ENCODE measurements around the gene LCN9.
"Not testable (repeated sequence)": the region's sequence is repeated elsewhere in the genome, so short reads cannot be mapped to it uniquely, and the experiment has no call there.

Gene LCN9, protein sequence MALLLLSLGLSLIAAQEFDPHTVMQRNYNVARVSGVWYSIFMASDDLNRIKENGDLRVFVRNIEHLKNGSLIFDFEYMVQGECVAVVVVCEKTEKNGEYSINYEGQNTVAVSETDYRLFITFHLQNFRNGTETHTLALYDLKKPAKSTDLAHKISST

DNA sequence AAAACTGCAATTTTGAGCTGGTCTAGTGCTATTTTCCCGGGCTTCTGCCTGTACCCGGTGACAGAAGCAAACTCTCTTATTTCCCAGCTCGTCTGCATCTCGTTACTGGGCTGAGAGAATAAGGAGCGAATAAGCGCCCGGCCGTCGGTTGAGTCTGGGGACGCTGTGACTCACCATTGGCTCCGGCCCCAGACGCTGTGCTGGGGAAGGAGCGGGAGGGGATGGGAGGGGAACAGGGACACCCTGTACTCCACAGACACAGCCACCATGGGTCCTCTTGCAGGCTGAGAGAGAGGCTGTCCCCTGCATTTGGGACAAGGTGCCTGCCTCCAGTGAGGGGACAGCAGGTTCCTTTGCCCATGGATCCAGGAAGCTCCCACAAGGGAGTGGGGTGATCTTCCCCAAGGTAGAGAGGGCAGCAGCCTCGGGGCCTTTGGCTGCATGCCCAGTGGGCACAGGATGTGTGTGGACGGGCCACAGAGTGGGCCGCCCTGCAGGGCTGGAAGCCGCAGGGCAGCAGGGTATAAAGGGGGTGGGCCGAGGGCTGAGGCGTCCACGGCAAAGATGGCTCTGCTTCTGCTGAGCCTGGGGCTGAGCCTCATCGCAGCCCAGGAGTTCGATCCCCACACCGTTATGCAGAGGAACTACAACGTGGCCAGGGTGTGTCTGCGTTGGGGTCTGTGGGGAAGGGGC lies at the start of gene LCN9:
LCN9 (plus strand) TSS at position 552 of the 693 bp plus-strand sequence; CDS start at position 565, 13 bp downstream.
- no peak for DNase-seq (ENCODE audit: low read depth in 3 of 3)

DNA sequence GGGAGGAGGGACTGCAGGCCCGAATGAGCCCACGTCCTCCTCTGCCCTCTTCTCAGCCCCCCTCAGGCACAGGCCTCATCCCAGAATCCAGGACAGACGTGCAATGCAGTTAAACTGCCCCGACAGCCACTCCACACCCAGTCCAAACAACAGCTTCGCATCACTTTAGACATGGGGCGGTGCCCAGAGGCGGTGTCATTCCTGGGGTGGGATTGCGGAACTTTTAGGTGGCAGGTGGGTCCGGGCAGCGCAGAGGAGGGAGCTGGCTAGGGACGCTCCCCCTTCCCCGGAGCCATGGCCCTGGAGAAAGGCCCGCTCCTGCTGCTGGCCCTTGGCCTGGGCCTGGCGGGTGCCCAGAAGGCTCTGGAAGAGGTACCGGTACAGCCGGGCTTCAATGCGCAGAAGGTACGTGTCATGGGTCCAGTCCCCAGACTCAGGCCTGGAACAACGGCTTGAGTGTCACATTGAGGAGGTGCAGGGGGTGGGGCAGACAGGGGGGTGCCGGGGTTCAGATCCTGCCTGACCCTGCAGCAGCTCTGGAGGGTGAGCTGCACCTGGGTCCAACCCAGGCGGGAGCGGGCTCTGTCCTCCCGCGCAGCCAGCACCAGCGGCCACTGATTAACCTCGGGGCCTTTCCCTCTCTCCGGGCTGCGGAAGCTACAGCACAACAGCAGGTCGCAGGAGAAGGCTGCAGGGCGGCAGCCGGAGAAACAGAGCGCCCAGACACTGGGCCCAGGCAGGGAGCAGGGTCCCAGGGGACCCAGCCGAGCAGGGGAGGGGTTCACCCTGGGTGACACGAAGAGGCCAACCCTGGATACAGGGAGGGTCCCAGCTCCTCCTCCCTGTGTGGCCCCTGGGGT lies 48.9 kb upstream of the LCN9 start:
- no peak for DNase-seq (ENCODE audit: low read depth in 3 of 3)

DNA sequence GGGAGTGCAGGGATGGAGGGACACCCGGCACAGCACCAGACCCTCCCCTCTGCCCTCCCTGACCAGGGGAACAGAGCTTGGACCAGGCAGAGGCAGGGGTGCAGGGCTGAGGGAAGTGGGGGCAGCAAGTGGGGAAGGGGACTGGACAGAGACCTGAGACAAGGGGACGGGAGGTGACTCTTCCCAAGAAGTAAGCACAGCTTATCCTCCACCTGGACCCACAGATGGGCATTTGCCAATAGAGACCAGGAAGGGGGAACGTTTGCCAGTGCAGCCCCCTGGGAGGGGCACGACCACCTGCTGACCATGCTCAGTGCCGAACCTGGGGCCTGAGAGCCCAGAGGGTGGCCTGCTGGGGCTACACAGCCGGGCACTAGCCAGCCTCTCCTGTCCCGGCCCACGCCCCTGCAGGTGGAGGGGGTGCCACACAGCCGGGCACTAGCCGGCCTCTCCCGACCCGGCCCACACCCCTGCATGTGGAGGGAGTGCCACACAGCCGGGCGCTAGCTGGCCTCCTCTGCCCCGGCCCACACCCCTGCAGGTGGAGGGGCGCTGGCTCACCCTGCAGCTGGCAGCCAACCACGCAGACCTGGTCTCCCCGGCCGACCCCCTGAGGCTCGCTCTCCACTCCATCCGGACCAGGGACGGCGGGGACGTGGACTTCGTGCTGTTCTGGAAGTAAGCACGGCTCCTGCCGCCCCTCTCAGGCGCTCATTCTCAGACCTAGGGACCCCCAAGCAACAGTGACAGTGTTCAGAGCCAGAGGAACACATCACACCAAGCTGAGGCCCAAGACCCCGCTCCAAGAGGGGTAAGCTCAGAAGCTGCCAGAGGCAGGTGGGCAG lies 48.1 kb upstream of the LCN9 start:
- DNase-seq (ENCODE audit: low read depth in 3 of 3): no peak

DNA sequence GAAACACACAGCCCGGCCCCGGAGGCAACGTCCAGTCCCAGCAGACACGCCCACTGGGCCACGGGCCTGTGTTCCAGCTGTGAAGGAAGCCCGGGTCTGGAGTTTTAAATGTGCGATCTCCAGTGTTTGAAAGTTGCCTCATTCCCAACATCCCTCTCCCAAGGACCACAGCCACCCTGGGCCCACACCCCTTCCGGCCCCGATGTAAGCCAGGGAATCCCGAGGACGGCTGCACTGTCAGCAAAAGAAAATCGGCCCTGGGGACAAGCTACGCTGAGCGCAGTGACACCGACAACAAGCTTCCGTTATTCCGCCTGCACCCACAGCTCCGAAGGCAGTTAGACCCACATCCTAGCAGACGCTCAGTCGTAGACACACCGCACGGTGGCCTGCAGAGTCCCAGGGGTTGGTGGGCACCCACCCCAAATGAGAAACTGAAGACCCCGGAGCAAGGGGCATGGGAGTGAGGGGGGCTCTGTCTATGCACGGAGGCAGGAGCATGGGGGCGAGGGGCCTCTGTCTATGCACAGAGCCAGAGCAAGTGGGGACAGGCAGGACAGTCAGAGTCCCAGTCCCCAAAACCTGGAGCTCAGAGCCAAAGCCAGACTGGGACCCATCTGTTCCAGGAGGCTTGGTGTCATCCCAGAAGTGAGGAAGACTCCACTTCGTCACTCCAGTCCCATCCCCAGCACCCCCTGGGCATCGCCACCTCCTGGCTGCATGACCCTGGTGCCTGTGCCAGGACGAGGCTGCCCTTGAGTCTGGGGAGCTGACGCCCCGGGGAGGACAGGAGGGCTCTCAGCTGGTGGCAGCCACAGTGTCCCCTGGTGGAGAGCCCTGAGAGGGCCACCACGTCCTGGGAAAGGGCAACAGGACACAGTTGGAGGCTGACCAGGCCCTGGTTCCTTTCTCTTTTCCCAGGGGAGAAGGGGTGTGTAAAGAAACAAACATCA lies 47.2 kb upstream of the LCN9 start:
- DNase-seq (ENCODE audit: low read depth in 3 of 3): no peak

DNA sequence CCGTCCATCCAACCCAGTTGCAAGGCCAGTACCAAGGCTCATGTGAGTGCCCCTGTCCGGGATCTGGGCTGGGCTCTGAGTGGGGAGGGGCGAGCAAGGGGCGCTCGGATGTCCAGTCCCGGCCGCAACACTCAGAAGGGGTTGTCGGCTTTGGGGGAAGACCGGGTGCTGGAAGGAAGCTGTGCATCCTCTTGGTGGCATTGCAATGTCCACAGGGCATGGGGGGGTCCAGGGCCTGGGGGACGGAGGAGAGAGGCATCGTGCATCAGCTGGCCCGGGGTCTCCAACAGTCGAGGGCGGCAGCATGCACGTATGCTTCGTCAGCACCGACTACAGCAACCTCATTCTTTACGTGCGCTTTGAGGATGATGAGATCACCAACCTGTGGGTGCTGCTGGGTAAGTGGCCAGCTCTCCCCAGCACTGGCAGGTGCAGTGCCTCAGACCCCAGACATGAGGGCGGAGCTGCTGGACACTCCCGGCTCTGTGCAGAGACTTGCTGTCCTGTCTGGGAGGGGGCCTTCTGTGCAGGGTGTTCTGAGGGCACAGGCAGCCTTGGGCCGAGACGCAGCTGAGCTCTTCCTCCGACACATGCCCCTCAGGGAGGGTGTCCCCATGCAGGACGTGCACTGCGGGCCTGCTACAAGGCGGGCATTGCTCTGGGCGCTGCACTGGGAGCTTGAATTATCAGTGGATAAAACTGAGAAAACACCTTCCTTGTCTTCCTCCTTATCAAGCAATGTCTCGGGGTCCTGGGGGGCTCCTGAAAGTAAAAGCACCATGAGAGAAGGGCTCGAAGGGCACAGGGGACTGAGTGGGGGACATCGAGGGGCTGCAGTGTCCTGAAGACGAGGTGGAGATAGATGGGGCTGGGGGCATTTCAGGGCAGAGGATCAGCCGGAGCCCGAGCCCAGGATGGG lies 46.2 kb upstream of the LCN9 start:
- no peak for DNase-seq (ENCODE audit: low read depth in 3 of 3)

DNA sequence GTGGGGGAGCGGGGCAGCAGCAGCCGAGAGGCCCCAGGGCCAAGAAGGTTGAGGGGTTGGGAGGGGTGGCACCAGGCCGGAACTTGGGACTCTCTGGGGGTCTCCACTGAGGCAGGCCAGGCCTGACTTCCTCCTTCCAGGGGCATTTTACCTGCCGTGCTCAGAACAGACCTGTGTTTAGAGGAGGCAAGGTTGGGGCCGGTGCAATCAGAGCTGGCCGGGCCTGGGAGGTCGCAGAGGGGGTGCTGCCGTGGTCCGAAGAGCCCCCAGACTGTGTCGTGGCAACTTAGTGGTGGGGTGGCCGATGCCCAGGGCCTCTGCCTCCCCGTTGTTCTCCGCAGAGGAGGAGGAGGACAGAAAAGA lies 45.6 kb upstream of the LCN9 start:
- no peak for DNase-seq (ENCODE audit: low read depth in 3 of 3)

DNA sequence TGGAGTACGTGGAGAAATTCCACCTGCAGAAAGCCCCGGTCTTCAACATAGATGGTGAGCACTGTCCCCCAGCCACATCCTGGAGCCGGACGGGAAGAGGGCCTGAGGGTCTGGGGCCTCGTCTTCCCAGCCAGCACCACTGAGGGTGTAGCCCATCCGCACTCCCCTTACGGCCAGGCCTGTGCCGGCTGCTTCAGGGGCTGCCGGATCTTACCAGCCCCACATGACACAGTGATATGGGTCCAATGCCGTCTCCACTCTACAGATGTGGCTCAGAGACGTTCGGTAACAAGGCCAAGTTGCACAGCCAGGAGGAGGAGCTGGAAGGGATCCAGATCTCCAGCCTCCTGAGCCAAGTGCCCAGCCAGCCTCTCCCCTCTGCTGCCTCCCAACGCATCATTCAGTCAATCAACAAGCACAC lies 45.1 kb upstream of the LCN9 start:
- DNase-seq (ENCODE audit: low read depth in 3 of 3): no peak

DNA sequence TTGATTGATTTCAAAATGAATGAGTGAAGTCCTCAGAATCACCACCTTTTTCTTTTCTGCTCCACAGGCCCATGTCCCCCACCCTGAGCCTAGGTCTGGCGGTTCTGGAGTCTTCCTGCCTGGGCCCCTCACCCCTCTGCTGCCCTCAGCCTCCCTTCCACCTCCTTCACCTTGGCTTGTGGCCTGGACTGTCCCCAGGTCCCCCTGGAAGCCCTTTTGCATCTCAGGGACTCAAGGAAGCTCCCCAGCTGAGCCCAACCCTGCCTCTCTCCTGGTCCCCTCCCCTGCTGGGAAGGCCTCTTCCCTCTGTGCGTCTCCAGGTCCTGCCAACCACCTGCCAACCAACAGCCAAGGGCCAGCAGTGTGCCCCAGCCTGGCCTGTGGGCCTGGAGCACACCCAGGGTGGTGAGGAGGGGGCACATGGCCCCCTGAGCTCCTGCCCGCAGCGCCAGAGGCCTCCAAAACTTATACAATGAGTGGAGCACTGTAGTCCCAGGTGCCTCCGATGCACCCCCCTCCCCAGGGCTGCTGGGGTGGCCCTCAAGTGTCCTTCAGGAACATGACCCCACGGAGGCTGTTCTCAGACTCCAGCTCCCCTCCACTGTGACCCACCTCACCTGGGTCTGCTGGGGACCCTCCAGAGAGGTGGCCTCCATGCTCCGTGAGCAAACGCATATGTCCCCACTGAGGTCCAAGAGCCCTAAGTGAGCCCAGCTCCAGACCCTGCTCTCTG lies 44.1 kb upstream of the LCN9 start:
- DNase-seq (ENCODE audit: low read depth in 3 of 3): no peak

DNA sequence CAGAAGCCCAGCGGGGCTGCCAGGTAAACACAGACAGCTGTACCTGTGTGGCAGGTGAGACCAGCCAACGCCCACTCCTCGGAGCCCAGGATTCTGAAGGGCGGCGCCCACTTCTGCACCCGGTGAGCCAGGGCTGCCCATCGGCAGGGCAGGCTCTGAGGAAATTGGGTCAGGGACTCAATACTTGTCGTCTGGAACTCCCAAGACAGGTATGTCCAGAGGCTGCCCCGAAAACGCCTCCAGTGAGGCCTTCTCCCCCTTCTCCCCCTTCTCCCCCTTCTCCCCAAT lies 43.6 kb upstream of the LCN9 start:
- no peak for DNase-seq (ENCODE audit: low read depth in 3 of 3)

DNA sequence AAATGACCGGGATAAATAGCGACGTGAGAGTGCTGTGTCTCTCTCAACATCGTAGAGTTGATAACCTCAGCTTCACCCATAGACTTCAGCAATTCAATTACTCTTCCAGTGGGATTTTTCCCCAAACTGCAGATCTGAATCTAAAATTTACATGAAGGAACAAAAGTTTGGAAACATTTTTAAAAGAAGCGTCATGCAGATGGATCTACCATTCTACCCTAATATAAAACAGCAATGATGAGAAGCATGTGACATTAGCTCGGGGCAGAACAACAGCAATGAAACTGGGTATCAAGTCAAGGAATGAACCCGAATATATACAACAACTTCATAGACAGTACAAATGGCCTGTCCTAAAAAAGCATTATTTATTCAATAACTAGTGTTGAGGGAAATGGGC lies 42.6 kb upstream of the LCN9 start:
- no peak for DNase-seq (ENCODE audit: low read depth in 3 of 3)

DNA sequence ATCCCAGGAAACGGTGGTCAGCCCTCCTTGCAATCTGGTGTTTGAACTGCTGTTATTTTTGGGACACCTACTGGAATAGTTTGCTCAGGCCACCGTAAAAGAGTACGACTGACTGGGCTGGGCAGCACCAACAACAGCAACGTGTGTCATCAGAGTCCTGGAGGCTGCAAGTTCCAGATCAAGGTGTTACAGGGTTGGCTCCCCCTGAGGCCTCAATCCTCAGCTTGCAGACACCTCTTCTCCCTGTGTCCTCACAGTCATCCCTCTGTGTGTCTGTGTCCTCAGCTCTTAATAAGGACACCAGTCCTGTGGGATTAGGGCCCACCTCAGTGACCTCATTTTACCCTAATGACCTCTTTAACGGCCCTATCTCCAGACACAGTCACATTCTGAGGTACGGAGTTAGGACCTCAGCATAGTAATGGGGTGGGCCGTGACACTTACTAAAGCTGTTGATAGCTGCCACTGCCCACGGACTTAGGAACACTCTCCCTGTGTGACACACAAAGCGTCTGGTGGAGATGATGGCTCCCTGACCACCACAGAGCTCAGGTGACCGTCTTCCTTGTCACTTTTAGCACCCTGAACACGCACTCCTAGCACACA lies 40.6 kb upstream of the LCN9 start:
- DNase-seq (ENCODE audit: low read depth in 3 of 3): no peak

DNA sequence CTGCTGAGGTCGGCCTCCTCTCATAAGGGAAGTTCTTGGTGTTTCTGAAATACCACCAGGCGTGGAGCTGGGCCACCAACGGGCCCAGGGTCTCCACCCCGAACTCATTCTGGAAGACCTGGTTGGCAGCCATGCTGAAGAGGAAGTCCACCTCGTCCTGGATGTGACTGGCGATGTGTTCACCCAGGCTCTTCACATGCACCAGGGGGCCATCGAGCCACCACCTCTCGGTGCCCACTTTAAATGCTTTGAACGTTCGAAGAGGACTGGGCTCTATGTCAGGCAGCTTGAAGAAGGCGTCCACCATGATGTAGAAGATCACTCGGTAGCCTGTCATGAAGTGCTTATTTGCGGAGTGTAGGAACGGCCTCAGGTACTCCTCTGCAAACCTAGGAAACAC lies 38.8 kb upstream of the LCN9 start:
- no peak for DNase-seq (ENCODE audit: low read depth in 3 of 3)

DNA sequence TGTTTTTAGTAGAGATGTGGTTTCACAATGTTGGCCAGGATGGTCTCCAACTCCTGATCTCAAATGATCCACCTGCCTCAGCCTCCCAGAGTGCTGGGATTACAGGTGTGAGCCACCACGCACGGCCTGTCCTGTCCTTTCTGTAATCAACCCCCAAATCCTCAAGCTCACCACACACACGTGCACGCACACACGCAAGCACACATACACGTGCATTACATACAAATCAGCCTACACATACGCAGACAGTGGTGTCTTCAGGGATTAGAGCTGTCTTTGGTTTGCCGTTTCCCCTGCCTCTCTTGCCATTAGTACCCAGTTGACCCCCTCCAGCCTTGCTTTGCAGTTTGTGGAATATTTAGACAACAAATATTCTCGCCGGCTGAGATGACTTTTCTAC lies 30.3 kb upstream of the LCN9 start:
- DNase-seq (ENCODE audit: low read depth in 3 of 3): no peak

DNA sequence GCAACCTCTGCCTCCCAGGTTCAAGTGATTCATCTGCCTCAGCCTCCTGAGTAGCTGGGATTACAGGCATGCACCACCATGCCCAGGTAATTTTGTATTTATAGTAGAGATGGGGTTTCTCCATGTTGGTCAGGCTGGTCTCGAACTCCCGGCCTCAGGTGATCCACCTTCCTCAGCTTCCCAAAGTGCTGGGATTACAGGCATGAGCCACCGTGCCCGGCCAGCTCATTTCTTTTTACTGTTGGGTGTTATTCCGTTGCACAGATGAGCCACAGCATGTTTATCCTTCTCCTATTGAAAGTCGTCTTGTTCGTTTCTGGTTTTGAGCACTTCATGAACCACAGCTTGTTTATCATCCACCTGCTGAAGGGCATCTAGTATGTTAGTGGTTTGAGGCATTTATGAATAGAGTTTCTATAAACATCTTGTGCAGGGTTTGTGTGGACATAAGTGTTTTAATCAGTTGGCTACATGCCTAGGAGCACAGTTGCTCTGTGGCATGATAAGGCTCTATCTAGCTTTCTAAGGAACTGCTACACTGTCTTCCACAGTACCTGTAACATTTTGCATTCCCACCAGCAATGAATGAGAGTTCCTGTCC lies 26.1 kb upstream of the LCN9 start:
- not testable (repeated sequence) for DNase-seq (ENCODE audit: low read depth in 3 of 3)

DNA sequence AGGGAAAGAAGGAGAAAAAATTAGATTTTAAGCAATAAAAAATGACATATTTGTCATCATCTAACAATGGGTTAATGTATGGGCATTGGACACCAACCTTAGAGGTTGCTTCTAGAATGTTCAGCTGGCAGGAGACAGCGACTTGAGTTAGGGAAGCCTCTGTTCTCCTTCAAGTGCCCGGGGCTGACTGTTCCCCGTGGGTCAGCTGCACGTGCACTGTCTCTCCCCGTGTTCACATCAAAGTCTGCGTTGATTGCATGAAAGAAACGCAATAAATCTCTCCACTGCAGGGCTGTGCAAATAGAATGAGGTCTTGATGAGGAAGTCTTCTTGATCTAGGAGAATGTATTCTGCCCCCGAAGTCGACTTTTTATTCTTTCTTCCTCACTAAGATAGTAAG lies 23.9 kb upstream of the LCN9 start, which contains the start of gene GLT6D1:
GLT6D1 (minus strand) TSS at position 345 of the 400 bp plus-strand sequence. CDS start 353 bp downstream, outside the sequence.
- DNase-seq (ENCODE audit: low read depth in 3 of 3): no peak

DNA sequence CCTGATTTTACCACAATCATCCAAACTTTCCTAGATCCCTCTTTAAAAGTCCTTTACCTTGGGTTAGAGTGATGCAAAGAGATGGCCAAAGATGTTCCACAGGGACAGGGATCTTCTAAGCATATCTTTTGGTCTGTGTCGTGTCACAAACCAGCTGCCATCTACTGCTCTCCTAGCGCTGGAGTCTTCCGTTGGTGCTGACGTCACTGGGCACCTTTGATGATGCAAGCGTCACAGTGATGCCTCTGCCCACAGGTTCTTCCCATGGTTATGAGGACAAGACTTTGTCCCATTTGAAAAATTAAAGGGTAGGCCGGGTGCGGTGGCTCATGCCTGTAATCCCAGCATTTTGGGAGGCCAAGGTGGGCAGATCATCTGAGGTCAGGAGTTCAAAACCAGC lies 22.1 kb upstream of the LCN9 start:
- DNase-seq (ENCODE audit: low read depth in 3 of 3): no peak

DNA sequence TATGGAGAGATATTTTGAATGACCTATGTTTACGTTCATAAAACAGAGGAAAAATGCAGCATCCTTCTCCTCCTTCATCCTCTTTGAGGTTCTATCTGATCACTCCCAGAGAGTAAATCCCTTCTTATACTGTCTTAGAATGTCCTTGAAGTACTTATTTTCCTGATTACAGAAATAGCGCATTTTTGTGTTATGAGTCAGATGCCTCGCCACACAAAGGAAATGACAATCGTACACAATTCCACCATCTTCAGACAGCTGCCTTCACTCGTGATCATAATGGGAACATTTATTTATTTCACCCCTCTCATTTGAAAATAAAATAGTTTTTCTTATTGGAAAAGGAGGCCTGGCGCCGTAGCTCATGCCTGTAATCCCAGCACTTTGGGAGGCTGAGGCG lies 21.4 kb upstream of the LCN9 start:
- DNase-seq (ENCODE audit: low read depth in 3 of 3): no peak

DNA sequence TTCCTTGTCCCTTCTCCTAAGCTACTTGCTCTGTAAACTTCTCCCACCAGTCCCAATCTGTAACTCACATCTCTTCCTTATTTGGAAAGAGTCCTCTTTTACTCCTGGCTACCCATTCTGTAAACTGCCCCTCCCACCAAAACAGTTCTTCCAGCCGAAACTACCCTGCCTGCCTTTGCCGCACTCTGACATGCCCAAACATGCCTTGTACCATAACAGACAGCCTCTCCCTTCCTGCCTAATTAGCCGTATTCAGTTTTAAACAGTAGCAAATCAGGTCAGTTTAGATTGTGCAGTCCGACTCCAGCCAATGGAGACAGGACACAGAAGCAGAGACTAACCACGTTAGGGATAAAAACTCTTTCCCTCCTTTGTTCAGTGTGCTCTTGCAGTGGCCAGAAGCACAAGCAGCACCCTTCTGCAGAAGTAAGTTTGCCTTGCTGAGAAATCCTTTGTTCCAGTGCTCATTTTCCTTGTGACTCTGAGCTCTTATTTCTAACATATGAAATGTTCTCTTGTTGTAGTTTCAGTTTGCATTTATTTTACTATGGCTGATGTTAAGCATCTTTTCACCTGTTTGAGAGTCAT lies 18.4 kb upstream of the LCN9 start:
- no peak for DNase-seq (ENCODE audit: low read depth in 3 of 3)
